ENCODE data around the gene RFC4. TPM values are rescaled to one million over a fixed set of nuclear protein-coding genes. Genes with fewer than 3 reads are reported as not detected.

The RFC4 gene
- total and polyA plus RNA-seq, 12 donors, result 5.8 to 18.8 (median 8.1) TPM

- intact Hi-C loops (cut with DNase I), result loop anchor here in 4 of 10 donors (5.0 kb wide), 2 partner anchors 87 to 322 kb away; partner anchors contain the start of gene ST6GAL1 (in 2 of the 4)
- H3K9me3 ChIP-seq, result no peaks in the 10 kb centered on the region
- ATAC-seq (no peak), DNase-seq (no peak)
- H3K4me3 ChIP-seq, result no peak overlapping the region
- no peaks in the 10 kb centered on the region for H3K36me3 ChIP-seq
- H3K27ac ChIP-seq, result no peak overlapping the region
- TF ChIP-seq CTCF (IDR thresholded peaks at IDR 0.05), result no peak
- H3K4me1 ChIP-seq, result no peaks in the 10 kb centered on the region
- H3K27me3 ChIP-seq, result peaks cover 0 to 13% (median 3%) of the 10 kb centered on the region in 7 donors
- 81 to 97% methylated on average over 11 of the region's 11 CpGs for WGBS, 2 donors
Measured at GRCh38 chr3:186844908-186845307, 38.6 kb upstream of the RFC4 start.

GRCh38 chr3:186843039-186843432, 36.8 kb upstream of the RFC4 start:
- no peaks in the 10 kb centered on the region for H3K4me1 ChIP-seq
- intact Hi-C loops (cut with DNase I), result no loop called here
- TF ChIP-seq CTCF (IDR thresholded peaks at IDR 0.05), result no peak
- no peak for ATAC-seq
- H3K36me3 ChIP-seq, result no peaks in the 10 kb centered on the region
- no peak for DNase-seq
- H3K4me3 ChIP-seq, result no peak overlapping the region
- 91% methylated on average over 3 of the region's 3 CpGs for WGBS, 2 donors
- no peaks in the 10 kb centered on the region for H3K9me3 ChIP-seq
- no peak overlapping the region for H3K27ac ChIP-seq
- peaks cover 0 to 13% (median 0%) of the 10 kb centered on the region in 7 donors for H3K27me3 ChIP-seq

DNA sequence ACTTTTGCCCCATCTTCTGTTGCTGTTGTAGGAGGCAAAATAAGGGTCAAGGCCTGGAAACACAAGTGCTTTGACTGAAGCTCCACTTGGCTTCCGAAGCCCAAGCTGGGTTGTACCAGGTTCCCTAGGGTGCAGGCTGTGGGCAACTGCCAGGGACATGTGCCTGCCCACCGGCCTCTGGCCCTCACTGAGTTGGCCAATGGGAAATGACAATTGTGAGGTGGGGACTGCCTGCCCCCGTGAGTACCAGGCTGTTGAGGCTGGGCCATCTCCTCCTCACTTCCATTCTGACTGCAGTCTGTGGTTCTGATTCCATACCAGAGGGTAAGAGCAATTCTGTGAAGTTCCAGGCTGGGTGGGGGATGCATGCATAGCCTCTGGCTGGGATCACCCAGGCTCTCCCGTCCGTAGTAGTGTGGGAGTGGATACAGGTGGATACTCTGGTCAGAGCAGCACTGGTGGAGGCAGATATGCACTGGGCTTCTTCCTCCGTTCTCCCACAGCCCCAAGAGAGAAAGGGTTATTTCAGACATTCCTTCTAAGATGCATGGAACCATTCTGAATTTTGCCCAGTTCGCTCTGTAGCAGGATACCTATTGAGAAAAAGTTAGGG, 36.2 kb upstream of the RFC4 start, which contains the start of gene ADIPOQ:
Gene ADIPOQ, plus strand, starts transcription at position 285 of the 613 bp plus-strand sequence. CDS start 10,349 bp downstream, outside the sequence.
- TF ChIP-seq CTCF (IDR thresholded peaks at IDR 0.05), result no peak
- no peaks in the 10 kb centered on the region for H3K9me3 ChIP-seq
- no peak within 1 kb of the TSS for H3K4me3 ChIP-seq
- H3K4me1 ChIP-seq, result no peaks in the 10 kb centered on the region
- peaks cover 0 to 13% (median 0%) of the 10 kb centered on the region in 7 donors for H3K27me3 ChIP-seq
- intact Hi-C loops (cut with DNase I), result no loop called here
- ATAC-seq, result peak in 1 of 8 donors; percentile 48
- WGBS, 2 donors, result 88 to 90% methylated on average over 7 of the region's 7 CpGs
- no peaks in the 10 kb centered on the region for H3K36me3 ChIP-seq
- H3K27ac ChIP-seq, result no peak within 1 kb of the TSS
- peak in 1 of 2 donors; percentile 3 for DNase-seq

DNA sequence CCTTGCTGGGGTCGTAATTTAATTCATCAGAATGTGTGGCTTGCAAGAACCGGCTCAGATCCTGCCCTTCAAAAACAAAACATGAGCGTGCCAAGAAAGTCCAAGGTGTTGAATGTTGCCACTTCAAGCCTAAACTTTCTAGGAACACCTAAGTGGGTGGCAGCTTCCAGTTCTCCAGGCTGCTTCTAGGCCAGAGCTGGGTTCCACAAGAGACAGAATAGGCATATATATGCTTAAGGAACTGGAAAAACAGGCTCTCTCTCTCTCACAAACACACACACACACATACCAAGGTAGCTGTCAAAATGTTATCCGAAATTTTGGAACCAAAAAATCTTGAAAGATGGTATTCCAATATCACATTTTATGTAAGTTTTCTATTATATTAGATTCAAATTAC, 35.3 kb upstream of the RFC4 start:
- H3K27ac ChIP-seq, result no peak overlapping the region
- no peak for ATAC-seq
- WGBS, 2 donors, result 66 to 73% methylated on average over 4 of the region's 4 CpGs
- no peak for TF ChIP-seq CTCF (IDR thresholded peaks at IDR 0.05)
- intact Hi-C loops (cut with DNase I), result no loop called here
- H3K36me3 ChIP-seq, result no peaks in the 10 kb centered on the region
- no peak overlapping the region for H3K4me3 ChIP-seq
- no peaks in the 10 kb centered on the region for H3K9me3 ChIP-seq
- DNase-seq, result peak in 1 of 2 donors; percentile 0
- no peaks in the 10 kb centered on the region for H3K4me1 ChIP-seq
- peaks cover 0 to 13% (median 0%) of the 10 kb centered on the region in 7 donors for H3K27me3 ChIP-seq
